Measurements from ENCODE around the gene ANAPC13.

Gene ANAPC13

GRCh38 chr3:134485718-134486576 is at the start of gene ANAPC13, which contains the start of gene CEP63:
Gene ANAPC13 (minus strand): TSS chr3:134485985. CDS start chr3:134482904, 3,081 bp downstream.
Gene CEP63 (plus strand): TSS chr3:134486057. CDS start chr3:134495321, 9,264 bp downstream.
- DNase-seq = peak; percentile 46 to 99 (median 93)

- DNase-seq = no peak
These were observed 49.6 kb upstream of the ANAPC13 start for GRCh38 chr3:134535186-134535970.

- no peak for DNase-seq
These were observed 47.7 kb upstream of the ANAPC13 start for GRCh38 chr3:134533493-134533892.

GRCh38 chr3:134527538-134528186 is 41.9 kb upstream of the ANAPC13 start:
- no peak for DNase-seq

- no peak for DNase-seq
These were observed 41.3 kb upstream of the ANAPC13 start for GRCh38 chr3:134527037-134527436.

GRCh38 chr3:134526319-134526718 is 40.5 kb upstream of the ANAPC13 start:
- DNase-seq = no peak

- no peak for DNase-seq
These were observed 39.5 kb upstream of the ANAPC13 start for GRCh38 chr3:134525293-134525692.

- DNase-seq = no peak
These were observed 36.8 kb upstream of the ANAPC13 start for GRCh38 chr3:134522541-134522940.

GRCh38 chr3:134517791-134518190 is 32.0 kb upstream of the ANAPC13 start:
- no peak for DNase-seq

- no peak for DNase-seq
These were observed 31.1 kb upstream of the ANAPC13 start for GRCh38 chr3:134516905-134517304.

GRCh38 chr3:134511500-134511899 is 25.7 kb upstream of the ANAPC13 start:
- no peak for DNase-seq

- no peak for DNase-seq
These were observed 19.7 kb upstream of the ANAPC13 start for GRCh38 chr3:134505485-134505884.

GRCh38 chr3:134504132-134504531 is 18.3 kb upstream of the ANAPC13 start:
- DNase-seq = no peak

- DNase-seq = no peak
These were observed 17.5 kb upstream of the ANAPC13 start for GRCh38 chr3:134503266-134503665.

GRCh38 chr3:134496471-134497071 is 10.8 kb upstream of the ANAPC13 start:
- no peak for DNase-seq

GRCh38 chr3:134495980-134496379 is 10.2 kb upstream of the ANAPC13 start:
- DNase-seq = no peak

GRCh38 chr3:134494495-134494894 is 8.7 kb upstream of the ANAPC13 start:
- DNase-seq = no peak

GRCh38 chr3:134487406-134487805 is 1.6 kb upstream of the ANAPC13 start:
- DNase-seq = peak in 1 of 58 donors; percentile 15

- peak in 2 of 58 donors; percentile 37 to 56 for DNase-seq
These were observed 824 bp upstream of the ANAPC13 start for GRCh38 chr3:134486577-134487041.

- no peak for DNase-seq
These were observed 589 bp downstream of the ANAPC13 start for GRCh38 chr3:134485075-134485717.
